Thyroid gland (tissue), 4 donors: ENCODE results near the gene PDXDC1.
"Not testable (repeated sequence)": the region's sequence is repeated elsewhere in the genome, so short reads cannot be mapped to it uniquely, and the experiment has no call there.

Experiments
- CTCF ChIP-seq, 6 experiments: fragments of 200-600 bp in 3 of 6; fragments of 450-650 bp in 3 of 6; sonication (generic) in 3 of 6; IDR thresholded peaks; one replicate each; pipeline ENCODE4 v1.5.1; 2016 to 2019; ENCODE audit warnings: antibody characterized with exemption in 6 of 6, mild to moderate bottlenecking in 2 of 6, inconsistent platforms in 1 of 6, moderate library complexity in 1 of 6
- POLR2A ChIP-seq, 2 donors: fragments of 450-650 bp; IDR thresholded peaks; one replicate each; pipeline ENCODE4 v1.6.1; 2017; ENCODE audit warnings: antibody characterized with exemption in 2 of 2, mild to moderate bottlenecking in 2 of 2, moderate library complexity in 1 of 2

- TF ChIP-seq CTCF, POLR2A (IDR thresholded peaks at IDR 0.05): not testable (repeated sequence)
Observed at GRCh38 chr16:15090663-15091269, 115.9 kb downstream of the PDXDC1 start.
